GM15510 (cell line): ENCODE results near the gene LMCD1.

Source experiments
- POLR2A ChIP-seq: IDR thresholded peaks from 3 replicates; pipeline ENCODE4 v1.6.1; 2011; ENCODE audit warnings: borderline replicate concordance; ENCODE audit not compliant: insufficient read length; ENCODE audit errors: extremely low read depth

The LMCD1 gene

GRCh38 chr3:8480699-8481098 is 20.9 kb upstream of the LMCD1 start:
- TF ChIP-seq POLR2A = no peak

GRCh38 chr3:8481380-8481779 is 20.2 kb upstream of the LMCD1 start:
- no peak for TF ChIP-seq POLR2A

DNA sequence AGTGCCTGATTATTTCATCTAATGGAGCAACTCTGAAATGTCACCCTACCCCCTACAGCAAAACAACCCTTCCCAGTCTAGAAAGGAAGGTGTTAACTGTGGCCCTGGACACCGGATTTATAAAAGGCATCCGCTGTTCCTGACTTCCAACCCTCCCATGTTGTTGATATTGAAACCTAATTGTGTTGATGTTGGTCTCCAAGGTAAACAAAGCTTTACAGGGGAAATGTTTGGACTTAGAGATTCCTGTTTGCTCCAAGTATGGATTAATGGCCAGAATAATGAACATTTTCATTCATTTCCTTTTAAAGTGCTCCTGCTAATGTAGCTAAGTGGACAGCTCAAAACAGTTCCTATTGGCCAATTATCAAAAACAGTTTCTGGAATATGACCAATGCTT is 19.4 kb upstream of the LMCD1 start:
- no peak for TF ChIP-seq POLR2A

- no peak for TF ChIP-seq POLR2A
Measured at GRCh38 chr3:8482960-8483665, 18.5 kb upstream of the LMCD1 start.

- TF ChIP-seq POLR2A = no peak
Measured at GRCh38 chr3:8484409-8485140, 17.0 kb upstream of the LMCD1 start.

DNA sequence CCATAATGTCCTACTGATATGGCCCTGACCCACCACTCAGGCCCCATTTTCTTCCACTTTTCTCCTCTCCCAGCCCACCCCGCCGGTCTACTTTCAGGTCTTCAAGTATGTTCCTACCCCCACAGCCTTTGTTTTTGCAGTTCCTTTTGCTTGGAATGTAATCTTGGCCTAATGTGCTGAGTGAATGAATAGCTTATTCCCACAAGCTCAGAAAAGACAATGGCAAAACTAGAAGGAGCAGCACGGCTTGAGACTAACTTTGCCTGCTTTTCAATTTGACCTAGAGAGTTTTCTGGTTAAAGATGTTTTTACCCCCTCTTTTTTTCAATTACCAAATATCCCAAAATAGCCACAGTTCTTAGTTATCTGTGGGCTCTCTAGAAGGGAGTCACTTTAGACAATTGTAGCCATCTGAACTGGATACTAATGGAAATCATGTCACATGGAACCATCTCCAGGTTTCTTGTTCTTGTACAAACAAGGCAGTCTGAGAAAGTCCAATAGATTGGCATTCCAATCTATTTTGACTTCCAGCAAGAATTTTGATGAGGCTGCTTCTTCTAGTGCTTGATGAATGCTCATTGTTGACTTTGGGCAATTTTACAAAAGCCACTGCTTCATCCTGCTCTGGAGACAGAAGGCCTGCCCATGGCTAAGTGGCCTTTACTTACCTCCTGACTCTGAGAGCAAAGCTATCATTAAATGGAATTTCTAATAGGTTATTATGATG is 16.3 kb upstream of the LMCD1 start:
- no peak for TF ChIP-seq POLR2A

- TF ChIP-seq POLR2A = no peak
Measured at GRCh38 chr3:8485943-8486342, 15.7 kb upstream of the LMCD1 start.

GRCh38 chr3:8486434-8486833 is 15.2 kb upstream of the LMCD1 start:
- TF ChIP-seq POLR2A = no peak

DNA sequence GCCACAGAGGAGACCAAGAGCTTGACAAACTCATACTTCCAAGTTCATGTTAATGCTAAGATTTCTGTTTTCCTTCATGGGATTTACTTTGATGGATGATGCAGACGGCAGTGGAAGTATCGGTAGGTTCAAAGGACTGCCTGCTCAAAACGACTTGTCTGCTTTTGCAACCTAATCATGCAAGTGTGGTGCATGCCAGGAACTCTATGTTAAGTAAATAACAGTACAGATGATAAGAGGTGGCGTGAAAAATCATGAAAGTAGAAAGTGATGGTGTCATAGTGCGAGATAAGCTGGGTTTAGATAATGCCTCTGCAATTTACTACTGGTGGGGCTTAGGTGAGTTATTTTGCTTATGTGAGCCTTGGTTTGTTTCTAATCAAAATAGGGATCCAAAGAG is 14.7 kb upstream of the LMCD1 start:
- TF ChIP-seq POLR2A = no peak

- no peak for TF ChIP-seq POLR2A
Measured at GRCh38 chr3:8488411-8488810, 13.2 kb upstream of the LMCD1 start.

GRCh38 chr3:8488877-8489276 is 12.7 kb upstream of the LMCD1 start:
- TF ChIP-seq POLR2A = no peak

- TF ChIP-seq POLR2A = no peak
Measured at GRCh38 chr3:8489278-8489792, 12.3 kb upstream of the LMCD1 start.

DNA sequence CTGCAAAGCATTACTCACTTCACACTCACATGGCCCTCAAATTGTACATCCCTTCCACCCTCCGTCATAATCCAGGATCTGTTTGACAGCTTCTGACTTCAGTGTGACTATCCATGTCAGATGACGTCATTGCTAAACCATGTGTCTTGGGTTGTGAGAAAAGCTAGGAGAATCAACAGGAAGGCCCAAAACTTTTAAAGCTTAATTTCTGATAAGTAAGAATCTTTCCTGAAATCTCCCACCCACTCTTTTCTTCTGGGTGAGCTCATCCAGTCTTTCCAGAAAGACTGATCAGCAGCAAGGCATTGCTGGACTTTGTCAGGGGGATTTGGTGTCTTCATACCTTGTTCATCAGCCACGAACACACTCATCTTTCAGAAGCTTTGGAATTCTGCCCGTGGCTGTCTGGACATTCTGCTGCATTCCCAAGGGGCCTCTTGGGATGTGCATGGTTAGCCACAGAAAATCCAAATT is 11.5 kb upstream of the LMCD1 start:
- no peak for TF ChIP-seq POLR2A

GRCh38 chr3:8491271-8492144 is 10.1 kb upstream of the LMCD1 start:
- TF ChIP-seq POLR2A = no peak
